ENCODE results near the gene TPST2. TPM values are rescaled to one million over a fixed set of nuclear protein-coding genes. Genes with fewer than 3 reads are reported as not detected.

Gene TPST2
- total RNA-seq, 1 donor from 2014 or later: 22.5 TPM

DNA sequence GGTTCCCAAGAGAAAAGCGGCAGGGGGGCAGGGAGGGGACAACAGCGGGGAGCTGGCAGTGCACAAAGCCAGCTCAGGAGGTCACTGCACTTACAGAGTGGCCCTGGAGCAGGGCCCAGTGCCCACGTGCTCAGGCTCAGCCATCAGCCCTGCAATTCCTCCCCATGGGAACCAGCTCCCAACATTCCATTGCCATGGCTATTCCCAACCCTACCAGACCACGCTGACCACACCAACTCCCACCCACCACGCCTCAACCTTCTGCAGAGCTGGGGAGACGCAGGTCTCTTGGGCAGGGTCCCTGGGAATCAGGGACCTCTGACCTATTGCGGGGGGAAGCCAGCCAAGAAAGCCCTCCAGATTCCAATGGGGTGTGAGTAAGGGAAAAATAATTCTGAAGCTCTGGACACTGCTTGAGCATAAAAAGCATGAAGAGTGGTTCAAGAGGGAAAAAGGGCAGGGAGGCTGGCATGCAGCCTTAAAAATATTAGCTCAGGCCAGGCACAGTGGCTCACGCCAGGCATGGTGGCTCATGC lies 39.4 kb downstream of the TPST2 start:
- DNase-seq (ENCODE audit: low read depth): peak; percentile 20
- TF ChIP-seq, protein P1, sequence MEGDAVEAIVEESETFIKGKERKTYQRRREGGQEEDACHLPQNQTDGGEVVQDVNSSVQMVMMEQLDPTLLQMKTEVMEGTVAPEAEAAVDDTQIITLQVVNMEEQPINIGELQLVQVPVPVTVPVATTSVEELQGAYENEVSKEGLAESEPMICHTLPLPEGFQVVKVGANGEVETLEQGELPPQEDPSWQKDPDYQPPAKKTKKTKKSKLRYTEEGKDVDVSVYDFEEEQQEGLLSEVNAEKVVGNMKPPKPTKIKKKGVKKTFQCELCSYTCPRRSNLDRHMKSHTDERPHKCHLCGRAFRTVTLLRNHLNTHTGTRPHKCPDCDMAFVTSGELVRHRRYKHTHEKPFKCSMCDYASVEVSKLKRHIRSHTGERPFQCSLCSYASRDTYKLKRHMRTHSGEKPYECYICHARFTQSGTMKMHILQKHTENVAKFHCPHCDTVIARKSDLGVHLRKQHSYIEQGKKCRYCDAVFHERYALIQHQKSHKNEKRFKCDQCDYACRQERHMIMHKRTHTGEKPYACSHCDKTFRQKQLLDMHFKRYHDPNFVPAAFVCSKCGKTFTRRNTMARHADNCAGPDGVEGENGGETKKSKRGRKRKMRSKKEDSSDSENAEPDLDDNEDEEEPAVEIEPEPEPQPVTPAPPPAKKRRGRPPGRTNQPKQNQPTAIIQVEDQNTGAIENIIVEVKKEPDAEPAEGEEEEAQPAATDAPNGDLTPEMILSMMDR (conservative IDR thresholded peaks at IDR 0.05; ENCODE audit: low read depth, low read length): no peak
- no peak overlapping the region for H3K4me3 ChIP-seq (ENCODE audit: low read depth, low read length)

DNA sequence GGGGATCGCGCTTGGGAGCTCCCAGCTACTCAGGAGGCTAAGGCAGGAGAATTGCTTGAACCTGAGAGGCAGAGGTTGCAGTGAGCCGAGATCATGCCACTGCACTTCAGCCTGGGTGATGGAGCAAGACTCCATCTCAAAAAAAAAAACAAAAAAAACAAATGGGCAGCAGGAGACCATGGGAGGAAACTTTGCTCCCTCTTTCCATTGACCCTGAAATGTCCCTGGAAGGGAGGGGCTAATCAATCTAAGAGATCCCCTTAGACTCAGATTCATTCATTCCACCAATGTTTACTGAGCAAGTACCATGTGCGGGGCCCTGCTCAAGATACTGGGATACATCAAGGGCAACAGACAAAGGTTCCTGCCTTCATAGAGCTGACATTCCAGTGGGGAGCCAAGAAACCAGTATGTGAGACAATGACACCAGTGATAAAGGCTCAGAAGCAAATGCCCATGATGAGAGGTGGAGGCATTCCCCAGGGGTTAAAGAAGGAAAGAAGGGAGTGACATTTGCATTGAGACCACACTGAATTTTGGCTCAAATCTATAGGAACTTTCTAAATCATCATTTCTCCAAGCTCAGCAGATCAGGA lies 39.9 kb downstream of the TPST2 start:
- TF ChIP-seq, protein P1 (conservative IDR thresholded peaks at IDR 0.05; ENCODE audit: low read depth, low read length): no peak
- DNase-seq (ENCODE audit: low read depth): no peak
- no peak overlapping the region for H3K4me3 ChIP-seq (ENCODE audit: low read depth, low read length)

DNA sequence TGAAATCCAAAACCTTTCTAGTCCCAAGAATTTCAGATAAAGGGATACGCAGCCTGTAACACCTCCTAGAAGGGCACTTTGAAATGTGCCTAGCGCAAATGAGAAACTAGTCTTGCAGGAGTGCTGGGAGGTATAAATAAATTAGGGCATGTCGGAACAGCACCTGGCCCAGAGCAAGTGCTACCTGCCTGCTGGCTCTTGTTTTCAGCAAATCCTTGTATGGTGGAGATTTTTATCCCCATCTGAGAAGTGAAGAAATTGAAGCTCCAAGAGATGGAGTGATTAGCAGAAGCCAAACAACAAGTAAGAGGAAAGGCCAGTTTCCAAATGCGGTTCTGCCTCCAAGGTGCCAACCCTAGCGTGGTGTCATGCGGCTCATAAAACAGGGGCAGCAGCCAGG lies 40.9 kb downstream of the TPST2 start:
- H3K4me3 ChIP-seq (ENCODE audit: low read depth, low read length): no peak overlapping the region
- TF ChIP-seq, protein P1 (conservative IDR thresholded peaks at IDR 0.05; ENCODE audit: low read depth, low read length): no peak
- DNase-seq (ENCODE audit: low read depth): no peak

DNA sequence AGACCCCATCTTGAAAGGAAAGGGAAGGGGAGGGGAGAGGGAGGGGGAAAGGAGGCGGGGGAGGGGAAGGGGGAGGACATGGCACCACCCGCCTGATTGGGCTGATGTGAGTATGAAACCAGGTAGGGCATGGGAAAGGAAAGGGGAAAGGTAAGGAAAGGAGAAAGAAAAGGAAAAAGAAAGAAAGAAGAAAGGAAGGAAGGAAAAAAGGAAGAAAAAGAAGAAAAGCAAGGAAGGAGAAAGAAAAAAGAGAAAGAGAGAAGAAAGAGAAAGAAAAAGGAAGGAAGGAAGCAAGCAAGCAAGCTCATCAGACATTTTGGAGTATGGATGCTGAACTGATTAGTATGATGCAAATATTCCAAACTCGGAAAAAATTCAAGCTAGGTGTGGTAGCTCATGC lies 41.6 kb downstream of the TPST2 start:
- TF ChIP-seq, protein P1 (conservative IDR thresholded peaks at IDR 0.05; ENCODE audit: low read depth, low read length): no peak
- no peak for DNase-seq (ENCODE audit: low read depth)
- no peak overlapping the region for H3K4me3 ChIP-seq (ENCODE audit: low read depth, low read length)

DNA sequence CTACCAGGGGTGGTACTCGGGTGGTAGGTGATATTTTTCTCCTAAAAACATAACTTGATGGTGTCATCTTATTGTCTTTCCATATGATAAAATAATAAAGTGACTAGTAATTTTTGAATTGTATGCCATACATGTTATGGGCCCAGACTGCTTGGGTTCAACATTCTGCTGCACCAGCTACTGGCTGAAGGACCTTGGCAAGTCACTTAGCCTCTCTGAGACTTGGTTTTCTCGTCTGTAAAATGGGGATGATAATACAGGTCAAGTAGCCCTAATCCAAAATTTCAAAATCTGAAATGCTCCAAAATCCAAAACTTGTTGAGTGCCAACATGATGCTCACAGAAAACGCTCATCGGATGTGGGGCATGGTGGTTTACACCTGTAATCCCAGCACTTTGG lies 42.1 kb downstream of the TPST2 start:
- no peak overlapping the region for H3K4me3 ChIP-seq (ENCODE audit: low read depth, low read length)
- TF ChIP-seq, protein P1 (conservative IDR thresholded peaks at IDR 0.05; ENCODE audit: low read depth, low read length): no peak
- no peak for DNase-seq (ENCODE audit: low read depth)

DNA sequence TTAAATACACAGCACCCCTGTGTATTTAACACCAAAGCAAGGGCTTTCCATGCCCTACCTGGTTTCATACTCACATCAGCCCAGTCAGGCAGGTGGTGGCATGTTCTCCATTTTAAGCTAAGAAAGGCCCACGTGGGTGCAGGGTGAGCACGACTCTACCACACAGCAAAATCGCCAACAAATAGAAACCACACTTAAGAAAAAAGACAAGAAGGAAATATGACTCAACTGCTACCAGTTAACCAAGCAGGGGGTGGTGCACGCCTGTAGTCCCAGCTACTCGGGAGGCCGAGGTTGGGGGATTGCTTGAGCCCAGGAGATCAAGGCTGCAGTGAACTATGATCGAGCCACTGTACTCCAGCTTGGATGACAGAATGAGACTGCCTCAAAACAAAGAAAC lies 42.5 kb downstream of the TPST2 start:
- no peak for DNase-seq (ENCODE audit: low read depth)
- TF ChIP-seq, protein P1 (conservative IDR thresholded peaks at IDR 0.05; ENCODE audit: low read depth, low read length): no peak
- no peak overlapping the region for H3K4me3 ChIP-seq (ENCODE audit: low read depth, low read length)

DNA sequence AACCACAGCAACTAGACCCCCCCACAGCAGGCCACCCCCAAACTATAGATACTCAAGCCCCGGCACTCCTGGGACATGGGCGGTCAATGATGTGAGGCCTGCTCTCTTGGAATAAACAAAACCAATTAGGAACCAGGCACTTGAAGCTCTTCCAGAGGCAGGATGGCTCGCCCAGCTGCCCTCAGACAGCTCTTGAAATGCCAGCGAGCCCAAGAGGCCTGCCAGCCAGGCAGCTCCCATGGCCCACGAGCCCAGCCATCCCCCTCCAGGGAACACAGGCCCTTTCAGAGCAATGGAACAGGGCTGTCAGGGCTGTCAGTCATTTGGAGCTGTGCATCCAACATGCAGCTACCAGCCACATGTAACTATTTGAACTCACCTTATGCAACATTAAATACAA lies 43.6 kb downstream of the TPST2 start:
- no peak for DNase-seq (ENCODE audit: low read depth)
- no peak overlapping the region for H3K4me3 ChIP-seq (ENCODE audit: low read depth, low read length)
- TF ChIP-seq, protein P1 (conservative IDR thresholded peaks at IDR 0.05; ENCODE audit: low read depth, low read length): no peak
